Measurements from ENCODE around the gene NAA35. TPM values are rescaled to one million over a fixed set of nuclear protein-coding genes. Genes with fewer than 3 reads are reported as not detected.

NAA35 gene
- polyA plus RNA-seq, 1 of the 3 experiments (the other 2 are of a cell fraction), result 9.0 TPM

GRCh38 chr9:85917756-85918155 lies 23.2 kb upstream of the NAA35 start:
- Histone ChIP-seq H3K9me2 (no peaks in the 10 kb centered on the region), H2AFZ (ENCODE audit: low read depth) (no peak overlapping the region), H3F3A (replicated peaks; ENCODE audit: insufficient read depth) (no peaks in the 10 kb centered on the region), H3K4me3 (ENCODE audit: low read depth in 2 of 2, low read length in 1 of 2) (no peak overlapping the region), H3K36me3 (replicated peaks in 1 of 2; ENCODE audit: control insufficient read depth in 1 of 2, insufficient read depth in 2 of 2, low read length in 1 of 2) (no peaks in the 10 kb centered on the region), H4K20me1 (ENCODE audit: insufficient read depth) (no peaks in the 10 kb centered on the region), H3K27me3 (ENCODE audit: insufficient read depth) (no peaks in the 10 kb centered on the region), H3K9ac (no peak overlapping the region), H3K9me3 (no peaks in the 10 kb centered on the region), H3K27ac (ENCODE audit: low read depth in 2 of 2, low read length in 1 of 2) (no peak overlapping the region), H3K4me2 (no peak overlapping the region), H3K4me1 (ENCODE audit: control insufficient read depth in 1 of 2, insufficient read depth in 2 of 2, low read depth in 1 of 2, low read length in 1 of 2) (no peaks in the 10 kb centered on the region), H3K79me2 (ENCODE audit: insufficient read depth) (no peaks in the 10 kb centered on the region)
- TF ChIP-seq EZH2phosphoT487 (IDR thresholded peaks at IDR 0.05; ENCODE audit: borderline replicate concordance, low read depth) (no peak), GATA2 (CRISPR knock-in tag; IDR thresholded peaks at IDR 0.05) (no peak), MEF2A (IDR thresholded peaks at IDR 0.05; ENCODE audit: borderline replicate concordance, low read depth) (no peak)
- TF ChIP-seq, protein P1, sequence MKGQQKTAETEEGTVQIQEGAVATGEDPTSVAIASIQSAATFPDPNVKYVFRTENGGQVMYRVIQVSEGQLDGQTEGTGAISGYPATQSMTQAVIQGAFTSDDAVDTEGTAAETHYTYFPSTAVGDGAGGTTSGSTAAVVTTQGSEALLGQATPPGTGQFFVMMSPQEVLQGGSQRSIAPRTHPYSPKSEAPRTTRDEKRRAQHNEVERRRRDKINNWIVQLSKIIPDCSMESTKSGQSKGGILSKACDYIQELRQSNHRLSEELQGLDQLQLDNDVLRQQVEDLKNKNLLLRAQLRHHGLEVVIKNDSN (IDR thresholded peaks at IDR 0.05; ENCODE audit: borderline replicate concordance, low read depth), result no peak
- ChIA-PET POLR2A (no interaction called here), CTCF (no interaction called here)
- 55% methylated on average over 7 of the region's 7 CpGs for WGBS (ENCODE audit: low lambda C conversion rate)
- DNase-seq, result no peak

- ChIA-PET CTCF (interaction anchor here (0.7 kb wide), 1 partner anchor 16 kb away, joined by 3 read pairs; no protein-coding TSS in a partner anchor), POLR2A (no interaction called here)
- Histone ChIP-seq H2AFZ (ENCODE audit: low read depth) (no peak overlapping the region), H3K27ac (ENCODE audit: low read depth in 2 of 2, low read length in 1 of 2) (no peak overlapping the region), H3K4me1 (ENCODE audit: control insufficient read depth in 1 of 2, insufficient read depth in 2 of 2, low read depth in 1 of 2, low read length in 1 of 2) (no peaks in the 10 kb centered on the region), H3K9ac (no peak overlapping the region), H3F3A (replicated peaks; ENCODE audit: insufficient read depth) (no peaks in the 10 kb centered on the region), H3K4me2 (no peak overlapping the region), H3K9me3 (no peaks in the 10 kb centered on the region), H3K79me2 (ENCODE audit: insufficient read depth) (no peaks in the 10 kb centered on the region), H3K4me3 (ENCODE audit: low read depth in 2 of 2, low read length in 1 of 2) (no peak overlapping the region), H3K27me3 (ENCODE audit: insufficient read depth) (no peaks in the 10 kb centered on the region), H3K9me2 (no peaks in the 10 kb centered on the region), H3K36me3 (replicated peaks in 1 of 2; ENCODE audit: control insufficient read depth in 1 of 2, insufficient read depth in 2 of 2, low read length in 1 of 2) (no peaks in the 10 kb centered on the region), H4K20me1 (ENCODE audit: insufficient read depth) (no peaks in the 10 kb centered on the region)
- TF ChIP-seq EZH2phosphoT487 (IDR thresholded peaks at IDR 0.05; ENCODE audit: borderline replicate concordance, low read depth), result no peak
- no peak for TF ChIP-seq TAF1 (IDR thresholded peaks at IDR 0.05; ENCODE audit: borderline replicate concordance, low read depth, low read length)
- TF ChIP-seq RXRA (IDR thresholded peaks at IDR 0.05; ENCODE audit: borderline replicate concordance, low read depth), result no peak
- TF ChIP-seq RAD21 (IDR thresholded peaks at IDR 0.05; ENCODE audit: low read length), result no peak
- TF ChIP-seq GABPA (IDR thresholded peaks at IDR 0.05; ENCODE audit: low read depth), result no peak
- no peak for DNase-seq
- WGBS (ENCODE audit: low lambda C conversion rate), result 87% methylated on average over 5 of the region's 5 CpGs
Observed at GRCh38 chr9:85925493-85925892, 15.5 kb upstream of the NAA35 start.

- no peak for DNase-seq
- POLR2A ChIA-PET, result no interaction called here
- CTCF ChIA-PET, result no interaction called here
Observed at GRCh38 chr9:85927076-85927475, 13.9 kb upstream of the NAA35 start.

More at GRCh38 chr9:85927076-85927475, 13.9 kb upstream of the NAA35 start:
- no peak overlapping the region for H2AFZ ChIP-seq (ENCODE audit: low read depth)
- H3K4me3 ChIP-seq (ENCODE audit: low read depth in 2 of 2, low read length in 1 of 2), result no peak overlapping the region
- WGBS (ENCODE audit: low lambda C conversion rate), result 68% methylated on average over 2 of the region's 2 CpGs
- no peaks in the 10 kb centered on the region for H4K20me1 ChIP-seq (ENCODE audit: insufficient read depth)
- no peak overlapping the region for H3K9ac ChIP-seq
- H3K9me3 ChIP-seq, result no peaks in the 10 kb centered on the region
- no peak overlapping the region for H3K4me2 ChIP-seq
- H3K27ac ChIP-seq (ENCODE audit: low read depth in 2 of 2, low read length in 1 of 2), result no peak overlapping the region
- H3F3A ChIP-seq (replicated peaks; ENCODE audit: insufficient read depth), result no peaks in the 10 kb centered on the region
- H3K79me2 ChIP-seq (ENCODE audit: insufficient read depth), result no peaks in the 10 kb centered on the region
- no peak for TF ChIP-seq NFIC (IDR thresholded peaks at IDR 0.05; ENCODE audit: borderline replicate concordance)
- TF ChIP-seq NRF1 (IDR thresholded peaks at IDR 0.05; ENCODE audit: low read depth, low read length), result no peak
- no peak for TF ChIP-seq IRF3 (IDR thresholded peaks at IDR 0.05; ENCODE audit: low read depth, low read length)
- TF ChIP-seq FOXJ3 (CRISPR knock-in tag; IDR thresholded peaks at IDR 0.05), result no peak
- no peak for TF ChIP-seq TCF12 (IDR thresholded peaks at IDR 0.05)
- no peaks in the 10 kb centered on the region for H3K4me1 ChIP-seq (ENCODE audit: control insufficient read depth in 1 of 2, insufficient read depth in 2 of 2, low read depth in 1 of 2, low read length in 1 of 2)
- no peaks in the 10 kb centered on the region for H3K27me3 ChIP-seq (ENCODE audit: insufficient read depth)
- H3K36me3 ChIP-seq (replicated peaks in 1 of 2; ENCODE audit: control insufficient read depth in 1 of 2, insufficient read depth in 2 of 2, low read length in 1 of 2), result no peaks in the 10 kb centered on the region
- no peaks in the 10 kb centered on the region for H3K9me2 ChIP-seq

Measured in SK-N-SH (cell line).